Measurements from ENCODE around the gene BCOR.

- TF ChIP-seq, protein P1, sequence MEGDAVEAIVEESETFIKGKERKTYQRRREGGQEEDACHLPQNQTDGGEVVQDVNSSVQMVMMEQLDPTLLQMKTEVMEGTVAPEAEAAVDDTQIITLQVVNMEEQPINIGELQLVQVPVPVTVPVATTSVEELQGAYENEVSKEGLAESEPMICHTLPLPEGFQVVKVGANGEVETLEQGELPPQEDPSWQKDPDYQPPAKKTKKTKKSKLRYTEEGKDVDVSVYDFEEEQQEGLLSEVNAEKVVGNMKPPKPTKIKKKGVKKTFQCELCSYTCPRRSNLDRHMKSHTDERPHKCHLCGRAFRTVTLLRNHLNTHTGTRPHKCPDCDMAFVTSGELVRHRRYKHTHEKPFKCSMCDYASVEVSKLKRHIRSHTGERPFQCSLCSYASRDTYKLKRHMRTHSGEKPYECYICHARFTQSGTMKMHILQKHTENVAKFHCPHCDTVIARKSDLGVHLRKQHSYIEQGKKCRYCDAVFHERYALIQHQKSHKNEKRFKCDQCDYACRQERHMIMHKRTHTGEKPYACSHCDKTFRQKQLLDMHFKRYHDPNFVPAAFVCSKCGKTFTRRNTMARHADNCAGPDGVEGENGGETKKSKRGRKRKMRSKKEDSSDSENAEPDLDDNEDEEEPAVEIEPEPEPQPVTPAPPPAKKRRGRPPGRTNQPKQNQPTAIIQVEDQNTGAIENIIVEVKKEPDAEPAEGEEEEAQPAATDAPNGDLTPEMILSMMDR (IDR thresholded peaks at IDR 0.05) = no peak
- no peak for TF ChIP-seq POLR2A (IDR thresholded peaks at IDR 0.05)
These were observed 60.4 kb downstream of the BCOR start for GRCh38 chrX:40037367-40037766.
